Astrocyte (in vitro differentiated cells and primary cell): ENCODE data around the gene ERCC6L2.

Source experiments
- CTCF ChIP-seq: IDR thresholded peaks from 2 replicates; pipeline ENCODE4 v1.5.1; 2011; ENCODE audit warnings: low read depth, mild to moderate bottlenecking, inconsistent platforms, low read length, moderate library complexity; ENCODE audit not compliant: insufficient read depth
- EZH2 ChIP-seq: IDR thresholded peaks from 2 replicates; pipeline ENCODE4 v1.6.1; 2012; ENCODE audit warnings: mild to moderate bottlenecking, low read length, inconsistent platforms; ENCODE audit not compliant: insufficient read depth

- TF ChIP-seq CTCF (no peak), EZH2 (no peak)
Measured at GRCh38 chr9:95870352-95870751, 5.1 kb upstream of the ERCC6L2 start.
